ENCODE results near the gene GUCY2F. TPM values are rescaled to one million over a fixed set of nuclear protein-coding genes. Genes with fewer than 3 reads are reported as not detected.

GUCY2F gene
- polyA plus RNA-seq, 1 donor (not counting 4 experiments of a cell fraction or from before 2014, with no cell fraction given), result not detected

DNA sequence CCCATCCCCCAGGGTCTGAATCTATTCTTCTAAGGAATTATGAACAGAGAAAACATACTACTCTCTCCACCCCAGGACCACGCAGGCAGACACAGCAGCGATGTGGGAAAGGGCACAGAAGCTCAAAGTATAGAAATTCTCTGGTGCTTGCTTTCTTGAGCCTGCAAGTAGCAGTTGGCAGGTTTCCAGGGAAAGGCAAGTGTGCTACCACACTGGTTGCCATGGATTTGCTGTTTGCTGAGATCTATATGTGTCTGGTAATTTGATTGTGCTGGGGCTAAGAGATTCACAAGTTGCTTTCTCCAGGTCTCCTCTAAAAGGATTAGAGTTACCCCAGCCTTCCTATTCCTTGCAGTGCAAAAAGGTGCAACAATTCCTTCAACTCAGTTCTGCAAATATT lies 83.1 kb downstream of the GUCY2F start:
- Histone ChIP-seq H3K27me3 (ENCODE audit: control insufficient read depth, extremely low read depth, insufficient read depth, low read length) (peaks cover 13% of the 10 kb centered on the region), H3K9ac (ENCODE audit: control insufficient read depth, extremely low read depth, insufficient read depth, low read length) (no peak overlapping the region), H3K79me2 (ENCODE audit: control insufficient read depth, insufficient read depth, low read length) (no peaks in the 10 kb centered on the region), H3K9me3 (ENCODE audit: control insufficient read depth, low read depth, low read length) (no peaks in the 10 kb centered on the region), H4K20me1 (ENCODE audit: control insufficient read depth, extremely low read depth, insufficient read depth, low read length) (no peaks in the 10 kb centered on the region), H3K4me2 (ENCODE audit: control insufficient read depth, extremely low read depth, insufficient read depth, low read depth, low read length) (no peak overlapping the region), H3K9me1 (ENCODE audit: control insufficient read depth, extremely low read depth, insufficient read depth, low read length) (no peaks in the 10 kb centered on the region), H3K36me3 (ENCODE audit: control insufficient read depth in 2 of 2, extremely low read depth in 1 of 2, insufficient read depth in 2 of 2, low read length in 2 of 2) (no peaks in the 10 kb centered on the region), H3K4me1 (ENCODE audit: control insufficient read depth, extremely low read depth, insufficient read depth, low read length) (no peaks in the 10 kb centered on the region), H3K4me3 (ENCODE audit: control insufficient read depth in 2 of 3, extremely low read depth in 1 of 3, insufficient read depth in 2 of 3, low read depth in 1 of 3, low read length in 3 of 3) (no peak overlapping the region), H2AFZ (ENCODE audit: control insufficient read depth, low read length) (no peak overlapping the region), H3K27ac (ENCODE audit: control insufficient read depth, insufficient read depth, low read length) (no peak overlapping the region)
- no peak for FAIRE-seq
- DNase-seq (ENCODE audit: low read depth, low spot score), result no peak
- no peak for TF ChIP-seq EZH2 (IDR thresholded peaks at IDR 0.05; ENCODE audit: low read length)
- dilution Hi-C loops (cut with MboI; ENCODE audit: extremely low pct_ligation_motif_present, low sequenced_read_pairs), result no loop called here

DNA sequence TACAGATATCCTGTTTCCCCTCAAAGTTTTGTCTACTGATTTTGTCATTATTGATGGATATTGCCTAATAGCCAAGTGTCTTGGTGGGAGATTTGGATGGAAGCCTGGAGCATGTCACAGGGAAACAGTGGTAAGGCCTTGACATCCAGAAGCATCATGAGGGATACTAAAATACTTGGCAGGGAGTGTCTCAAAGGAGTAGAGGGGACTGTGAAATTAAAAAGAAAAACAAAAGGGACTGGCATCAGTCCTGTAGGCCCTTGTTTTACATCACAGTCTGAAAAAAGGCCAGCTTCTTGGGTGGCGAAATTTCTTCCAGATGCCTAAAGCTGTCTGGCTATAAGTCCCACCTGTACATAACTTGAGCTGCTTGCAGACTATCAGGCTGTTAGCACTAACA lies 83.8 kb downstream of the GUCY2F start:
- H2AFZ ChIP-seq (ENCODE audit: control insufficient read depth, low read length), result no peak overlapping the region
- DNase-seq (ENCODE audit: low read depth, low spot score) (no peak), FAIRE-seq (no peak)
- no peaks in the 10 kb centered on the region for H3K9me1 ChIP-seq (ENCODE audit: control insufficient read depth, extremely low read depth, insufficient read depth, low read length)
- H3K4me3 ChIP-seq (ENCODE audit: control insufficient read depth in 2 of 3, extremely low read depth in 1 of 3, insufficient read depth in 2 of 3, low read depth in 1 of 3, low read length in 3 of 3), result no peak overlapping the region
- H4K20me1 ChIP-seq (ENCODE audit: control insufficient read depth, extremely low read depth, insufficient read depth, low read length), result no peaks in the 10 kb centered on the region
- dilution Hi-C loops (cut with MboI; ENCODE audit: extremely low pct_ligation_motif_present, low sequenced_read_pairs), result no loop called here
- no peak overlapping the region for H3K9ac ChIP-seq (ENCODE audit: control insufficient read depth, extremely low read depth, insufficient read depth, low read length)
- H3K4me1 ChIP-seq (ENCODE audit: control insufficient read depth, extremely low read depth, insufficient read depth, low read length), result no peaks in the 10 kb centered on the region
- H3K27ac ChIP-seq (ENCODE audit: control insufficient read depth, insufficient read depth, low read length), result no peak overlapping the region
- peaks cover 13% of the 10 kb centered on the region for H3K27me3 ChIP-seq (ENCODE audit: control insufficient read depth, extremely low read depth, insufficient read depth, low read length)
- H3K79me2 ChIP-seq (ENCODE audit: control insufficient read depth, insufficient read depth, low read length), result no peaks in the 10 kb centered on the region
- H3K36me3 ChIP-seq (ENCODE audit: control insufficient read depth in 2 of 2, extremely low read depth in 1 of 2, insufficient read depth in 2 of 2, low read length in 2 of 2), result no peaks in the 10 kb centered on the region
- H3K9me3 ChIP-seq (ENCODE audit: control insufficient read depth, low read depth, low read length), result no peaks in the 10 kb centered on the region
- TF ChIP-seq, protein P1, sequence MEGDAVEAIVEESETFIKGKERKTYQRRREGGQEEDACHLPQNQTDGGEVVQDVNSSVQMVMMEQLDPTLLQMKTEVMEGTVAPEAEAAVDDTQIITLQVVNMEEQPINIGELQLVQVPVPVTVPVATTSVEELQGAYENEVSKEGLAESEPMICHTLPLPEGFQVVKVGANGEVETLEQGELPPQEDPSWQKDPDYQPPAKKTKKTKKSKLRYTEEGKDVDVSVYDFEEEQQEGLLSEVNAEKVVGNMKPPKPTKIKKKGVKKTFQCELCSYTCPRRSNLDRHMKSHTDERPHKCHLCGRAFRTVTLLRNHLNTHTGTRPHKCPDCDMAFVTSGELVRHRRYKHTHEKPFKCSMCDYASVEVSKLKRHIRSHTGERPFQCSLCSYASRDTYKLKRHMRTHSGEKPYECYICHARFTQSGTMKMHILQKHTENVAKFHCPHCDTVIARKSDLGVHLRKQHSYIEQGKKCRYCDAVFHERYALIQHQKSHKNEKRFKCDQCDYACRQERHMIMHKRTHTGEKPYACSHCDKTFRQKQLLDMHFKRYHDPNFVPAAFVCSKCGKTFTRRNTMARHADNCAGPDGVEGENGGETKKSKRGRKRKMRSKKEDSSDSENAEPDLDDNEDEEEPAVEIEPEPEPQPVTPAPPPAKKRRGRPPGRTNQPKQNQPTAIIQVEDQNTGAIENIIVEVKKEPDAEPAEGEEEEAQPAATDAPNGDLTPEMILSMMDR (optimal IDR thresholded peaks at IDR 0.05 in 1 of 3, IDR thresholded peaks at IDR 0.05 in 1 of 3, conservative IDR thresholded peaks at IDR 0.05 in 1 of 3; ENCODE audit: extremely low read depth in 1 of 3, insufficient read depth in 2 of 3, low read length in 3 of 3), result no peak
- TF ChIP-seq EZH2 (IDR thresholded peaks at IDR 0.05; ENCODE audit: low read length), result no peak
- no peak overlapping the region for H3K4me2 ChIP-seq (ENCODE audit: control insufficient read depth, extremely low read depth, insufficient read depth, low read depth, low read length)

DNA sequence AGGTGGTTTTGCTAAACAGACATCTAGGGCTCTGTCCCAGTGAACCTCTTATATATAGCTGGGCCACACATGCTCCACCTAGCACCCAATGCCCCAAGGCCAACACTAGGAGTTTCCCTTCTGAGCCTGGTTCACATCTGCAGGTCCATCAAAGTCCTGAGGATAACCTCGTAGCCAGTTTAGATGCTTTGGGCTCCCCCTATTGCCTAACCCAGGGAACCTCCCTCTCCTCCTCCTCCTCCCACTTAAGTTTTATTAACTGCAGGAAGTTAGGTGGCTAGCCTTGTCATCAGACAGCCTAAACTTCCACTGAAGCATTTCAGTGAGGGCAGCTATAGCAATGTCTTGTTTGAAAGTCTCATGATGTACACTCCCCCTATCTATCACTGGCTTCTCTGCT lies 88.0 kb downstream of the GUCY2F start:
- no peaks in the 10 kb centered on the region for H3K9me3 ChIP-seq (ENCODE audit: control insufficient read depth, low read depth, low read length)
- DNase-seq (ENCODE audit: low read depth, low spot score) (no peak), FAIRE-seq (peak; percentile 17)
- H3K36me3 ChIP-seq (ENCODE audit: control insufficient read depth in 2 of 2, extremely low read depth in 1 of 2, insufficient read depth in 2 of 2, low read length in 2 of 2), result no peaks in the 10 kb centered on the region
- dilution Hi-C loops (cut with MboI; ENCODE audit: extremely low pct_ligation_motif_present, low sequenced_read_pairs), result no loop called here
- TF ChIP-seq EZH2 (IDR thresholded peaks at IDR 0.05; ENCODE audit: low read length), result no peak
- TF ChIP-seq, protein P1 (optimal IDR thresholded peaks at IDR 0.05 in 1 of 3, IDR thresholded peaks at IDR 0.05 in 1 of 3, conservative IDR thresholded peaks at IDR 0.05 in 1 of 3; ENCODE audit: extremely low read depth in 1 of 3, insufficient read depth in 2 of 3, low read length in 3 of 3), result peak in 2 of 3 experiments; percentile 23 to 53
- H3K4me1 ChIP-seq (ENCODE audit: control insufficient read depth, extremely low read depth, insufficient read depth, low read length), result no peaks in the 10 kb centered on the region
- H3K9me1 ChIP-seq (ENCODE audit: control insufficient read depth, extremely low read depth, insufficient read depth, low read length), result no peaks in the 10 kb centered on the region
- H3K79me2 ChIP-seq (ENCODE audit: control insufficient read depth, insufficient read depth, low read length), result no peaks in the 10 kb centered on the region
- H3K4me3 ChIP-seq (ENCODE audit: control insufficient read depth in 2 of 3, extremely low read depth in 1 of 3, insufficient read depth in 2 of 3, low read depth in 1 of 3, low read length in 3 of 3), result no peak overlapping the region
- peaks cover 8% of the 10 kb centered on the region for H3K27me3 ChIP-seq (ENCODE audit: control insufficient read depth, extremely low read depth, insufficient read depth, low read length)
- H3K27ac ChIP-seq (ENCODE audit: control insufficient read depth, insufficient read depth, low read length), result no peak overlapping the region
- no peak overlapping the region for H2AFZ ChIP-seq (ENCODE audit: control insufficient read depth, low read length)
- H3K9ac ChIP-seq (ENCODE audit: control insufficient read depth, extremely low read depth, insufficient read depth, low read length), result no peak overlapping the region
- H4K20me1 ChIP-seq (ENCODE audit: control insufficient read depth, extremely low read depth, insufficient read depth, low read length), result no peaks in the 10 kb centered on the region
- H3K4me2 ChIP-seq (ENCODE audit: control insufficient read depth, extremely low read depth, insufficient read depth, low read depth, low read length), result no peak overlapping the region

Measured in keratinocyte (primary cell).